HepG2 (cell line): Measurements from ENCODE around the gene NDUFB10. TPM values are rescaled to one million over a fixed set of nuclear protein-coding genes. Genes with fewer than 3 reads are reported as not detected.

Source experiments
- ARHGAP35 ChIP-seq: sonication (generic); formaldehyde crosslinking; IDR thresholded peaks from 2 replicates; pipeline ENCODE4 v1.9.0; 2022; ENCODE audit warnings: mild to moderate bottlenecking, inconsistent platforms, moderate library complexity, missing genetic modification reagents, borderline replicate concordance
- BCL6 ChIP-seq: IDR thresholded peaks from 2 replicates; pipeline ENCODE4 v1.6.1; 2016; ENCODE audit warnings: missing genetic modification reagents, missing compliant biosample characterization
- FOXC1 ChIP-seq: sonication (generic); formaldehyde crosslinking; IDR thresholded peaks from 2 replicates; pipeline ENCODE4 v1.8.0; 2022; ENCODE audit warnings: mild to moderate bottlenecking, missing genetic modification reagents, borderline replicate concordance
- MAF1 ChIP-seq: sonication (generic); formaldehyde crosslinking; IDR thresholded peaks from 2 replicates; pipeline ENCODE4 v1.5.0; 2020; ENCODE audit warnings: missing genetic modification reagents, borderline replicate concordance
- NFKBIZ ChIP-seq: IDR thresholded peaks from 2 replicates; pipeline ENCODE4 v1.6.1; 2018; ENCODE audit warnings: missing genetic modification reagents, missing compliant biosample characterization
- POLR2G ChIP-seq: fragments of 200-400 bp; formaldehyde crosslinking; IDR thresholded peaks from 2 replicates; pipeline ENCODE4 v1.6.1; 2018; ENCODE audit warnings: mild to moderate bottlenecking, low read depth, low read length, moderate library complexity
- REPIN1 ChIP-seq: sonication (generic); formaldehyde crosslinking; IDR thresholded peaks from 2 replicates; pipeline ENCODE4 v1.8.0; 2022; ENCODE audit warnings: missing genetic modification reagents, low read depth, mild to moderate bottlenecking, borderline replicate concordance
- SAFB2 ChIP-seq: sonication (generic); formaldehyde crosslinking; IDR thresholded peaks from 2 replicates; pipeline ENCODE4 v1.5.1; 2020; ENCODE audit warnings: missing genetic modification reagents, low read depth, mild to moderate bottlenecking, borderline replicate concordance
- SOX13 ChIP-seq, 3 experiments: fragments of 450-650 bp in 1 of 3; sonication (generic) in 1 of 3; formaldehyde crosslinking in 1 of 3; IDR thresholded peaks in 2 of 3; conservative IDR thresholded peaks in 1 of 3; 2 replicates each; pipeline versions ENCODE4 v1.5.0 to v1.6.1; 2016 to 2020; ENCODE audit warnings: antibody characterized with exemption in 1 of 3, mild to moderate bottlenecking in 1 of 3, missing compliant biosample characterization in 1 of 3, missing genetic modification reagents in 1 of 3, moderate library complexity in 1 of 3
- TBL1XR1 ChIP-seq: fragments of 150-350 bp; IDR thresholded peaks from 2 replicates; pipeline ENCODE4 v1.6.1; 2014; ENCODE audit warnings: borderline replicate concordance, low read length; ENCODE audit not compliant: partially characterized antibody
- TBX3 ChIP-seq: fragments of 450-650 bp; IDR thresholded peaks from 2 replicates; pipeline ENCODE4 v1.6.1; 2017; ENCODE audit warnings: antibody characterized with exemption, mild to moderate bottlenecking, inconsistent platforms, borderline replicate concordance
- ZNF451 ChIP-seq: sonication (generic); formaldehyde crosslinking; IDR thresholded peaks from 2 replicates; pipeline ENCODE4 v1.5.0; 2020; ENCODE audit warnings: mild to moderate bottlenecking, missing genetic modification reagents
- polyA plus RNA-seq, 8 experiments: library from polyadenylated mRNA; depleted of rRNA in 3 of 8; stranded (reverse) in 7 of 8; unstranded in 1 of 8; fragments of >200 nt; fragmentation: Illumina TruSeq in 4 of 8; extraction: Trizol in 4 of 8; gene quantifications; 2 replicates each; pipeline versions ENCODE4 v1.2.1 to v1.2.3, GENCODE V29; 2011 to 2016; ENCODE audit warnings: low read depth in 4 of 8, missing spikeins in 1 of 8, mixed read lengths in 1 of 8; ENCODE audit not compliant: insufficient read depth in 1 of 8
- total RNA-seq, 5 experiments: library from RNA; depleted of rRNA; stranded (reverse); fragments of >200 nt; fragmentation: Illumina TruSeq; extraction: Trizol; gene quantifications; 2 replicates each; pipeline ENCODE4 v1.2.3, GENCODE V29; 2016; ENCODE audit warnings: low read depth in 1 of 5
- TF ChIP-seq, protein P1 (sequence below), 2 experiments: sonication (generic) in 1 of 2; formaldehyde crosslinking in 1 of 2; IDR thresholded peaks; 2 replicates each; pipeline versions ENCODE4 v1.4.0 to v1.6.1; 2016 to 2020; ENCODE audit warnings: borderline replicate concordance in 1 of 2, low read depth in 1 of 2, mild to moderate bottlenecking in 1 of 2, missing genetic modification reagents in 1 of 2
- TF ChIP-seq, protein P2 (sequence below): sonication (generic); formaldehyde crosslinking; IDR thresholded peaks from 2 replicates; pipeline ENCODE4 v1.8.0; 2022; ENCODE audit warnings: missing genetic modification reagents, mild to moderate bottlenecking, inconsistent platforms, borderline replicate concordance
- TF ChIP-seq, protein P3 (sequence below): sonication (generic); formaldehyde crosslinking; IDR thresholded peaks from 2 replicates; pipeline ENCODE4 v1.8.0; 2022; ENCODE audit warnings: mild to moderate bottlenecking, missing genetic modification reagents, moderate library complexity
- TF ChIP-seq, protein P4 (sequence below): IDR thresholded peaks from 2 replicates; pipeline ENCODE4 v1.6.1; 2016; ENCODE audit warnings: missing genetic modification reagents, missing compliant biosample characterization

The NDUFB10 gene
- total and polyA plus RNA-seq, 2 of the 13 experiments (the other 11 are each of a cell fraction or from before 2014, with no cell fraction given) = 68.6 to 157 TPM

DNA sequence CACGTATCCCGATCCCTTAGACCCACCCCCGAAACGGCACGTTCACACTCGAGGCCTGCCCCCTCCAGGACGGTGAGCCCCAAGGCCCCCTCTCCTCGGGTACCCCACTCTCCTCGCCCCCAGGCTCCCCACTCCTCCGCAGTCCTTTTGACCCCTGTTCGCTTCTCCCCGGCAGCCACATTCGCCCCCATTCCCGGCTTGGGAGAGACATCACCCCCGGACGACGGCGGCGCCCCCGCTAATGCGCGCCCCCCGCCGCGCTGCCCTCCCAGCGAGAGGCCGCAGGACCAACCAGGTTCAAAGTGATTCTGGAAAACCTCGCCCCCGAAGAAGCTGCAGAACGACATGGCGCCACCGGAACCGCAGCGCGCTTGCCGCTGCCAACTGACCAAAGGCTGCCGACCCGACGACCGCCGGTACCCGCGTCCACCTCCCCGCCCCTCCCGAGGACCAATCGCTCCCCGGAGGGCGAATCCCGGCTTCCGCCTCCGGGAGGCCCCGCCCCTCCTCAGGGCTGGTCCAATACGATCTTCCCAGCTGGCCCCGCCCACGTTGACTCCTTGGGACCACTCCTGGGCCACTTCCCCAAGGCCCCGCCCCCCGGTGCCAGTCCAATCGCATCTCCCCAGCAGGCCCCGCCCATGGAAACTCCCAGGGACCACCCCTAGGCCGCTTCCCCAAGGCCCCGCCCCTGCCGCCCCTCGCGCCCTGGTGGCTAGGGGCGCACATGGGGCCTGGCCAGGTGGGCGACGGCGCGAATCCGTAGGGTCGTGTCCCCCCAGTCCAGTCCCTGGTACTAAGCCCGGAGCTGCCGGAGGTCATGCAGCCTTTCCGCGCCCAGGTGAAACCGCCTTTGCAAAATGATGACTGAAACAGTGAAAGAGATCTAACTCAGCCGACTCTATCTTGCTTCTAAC lies 16.3 kb upstream of the NDUFB10 start, which contains the start of gene MSRB1 (continued):
- TF ChIP-seq, protein P1, sequence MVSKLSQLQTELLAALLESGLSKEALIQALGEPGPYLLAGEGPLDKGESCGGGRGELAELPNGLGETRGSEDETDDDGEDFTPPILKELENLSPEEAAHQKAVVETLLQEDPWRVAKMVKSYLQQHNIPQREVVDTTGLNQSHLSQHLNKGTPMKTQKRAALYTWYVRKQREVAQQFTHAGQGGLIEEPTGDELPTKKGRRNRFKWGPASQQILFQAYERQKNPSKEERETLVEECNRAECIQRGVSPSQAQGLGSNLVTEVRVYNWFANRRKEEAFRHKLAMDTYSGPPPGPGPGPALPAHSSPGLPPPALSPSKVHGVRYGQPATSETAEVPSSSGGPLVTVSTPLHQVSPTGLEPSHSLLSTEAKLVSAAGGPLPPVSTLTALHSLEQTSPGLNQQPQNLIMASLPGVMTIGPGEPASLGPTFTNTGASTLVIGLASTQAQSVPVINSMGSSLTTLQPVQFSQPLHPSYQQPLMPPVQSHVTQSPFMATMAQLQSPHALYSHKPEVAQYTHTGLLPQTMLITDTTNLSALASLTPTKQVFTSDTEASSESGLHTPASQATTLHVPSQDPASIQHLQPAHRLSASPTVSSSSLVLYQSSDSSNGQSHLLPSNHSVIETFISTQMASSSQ (IDR thresholded peaks at IDR 0.05; ENCODE audit: low read depth) = no peak
- TF ChIP-seq, protein P1 (CRISPR knock-in tag; IDR thresholded peaks at IDR 0.05; ENCODE audit: borderline replicate concordance) = 0 out of 2 replicates have a peak, but pooled peaks have one; percentile 13
- peak; percentile 39; the same call in 1 of the 2 replicates for TF ChIP-seq NFKBIZ (CRISPR knock-in tag)
- TF ChIP-seq TBX3 = no peak
- TF ChIP-seq, protein P2, sequence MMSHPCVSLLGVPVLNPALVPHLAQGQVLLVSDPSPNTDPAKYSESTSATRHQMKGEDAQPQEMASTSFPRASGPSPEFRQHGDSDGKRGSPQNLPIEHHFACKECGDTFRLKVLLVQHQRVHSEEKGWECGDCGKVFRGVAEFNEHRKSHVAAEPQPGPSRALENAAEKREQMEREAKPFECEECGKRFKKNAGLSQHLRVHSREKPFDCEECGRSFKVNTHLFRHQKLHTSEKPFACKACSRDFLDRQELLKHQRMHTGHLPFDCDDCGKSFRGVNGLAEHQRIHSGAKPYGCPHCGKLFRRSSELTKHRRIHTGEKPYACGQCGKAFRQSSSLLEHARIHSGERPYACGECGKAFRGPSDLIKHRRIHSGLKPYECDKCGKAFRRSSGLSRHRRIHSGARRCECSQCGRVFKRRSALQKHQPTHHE (CRISPR knock-in tag) = peak; percentile 77; the same call in 1 of the 2 replicates
- TF ChIP-seq MAF1 = no peak
- peak; percentile 66 for TF ChIP-seq FOXC1 (CRISPR knock-in tag)
- TF ChIP-seq REPIN1 (CRISPR knock-in tag) = no peak
- TF ChIP-seq SOX13 (IDR thresholded peaks at IDR 0.05) = 0 out of 2 replicates have a peak, but pooled peaks have one; percentile 15
- TF ChIP-seq SOX13 (CRISPR knock-in tag; conservative IDR thresholded peaks at IDR 0.05 in 1 of 2, IDR thresholded peaks at IDR 0.05 in 1 of 2) = no peak
- TF ChIP-seq, protein P3, sequence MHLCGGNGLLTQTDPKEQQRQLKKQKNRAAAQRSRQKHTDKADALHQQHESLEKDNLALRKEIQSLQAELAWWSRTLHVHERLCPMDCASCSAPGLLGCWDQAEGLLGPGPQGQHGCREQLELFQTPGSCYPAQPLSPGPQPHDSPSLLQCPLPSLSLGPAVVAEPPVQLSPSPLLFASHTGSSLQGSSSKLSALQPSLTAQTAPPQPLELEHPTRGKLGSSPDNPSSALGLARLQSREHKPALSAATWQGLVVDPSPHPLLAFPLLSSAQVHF = no peak
- no peak for TF ChIP-seq BCL6 (CRISPR knock-in tag)
- TF ChIP-seq ZNF451 (CRISPR knock-in tag) = no peak
- TF ChIP-seq TBL1XR1 = no peak
- 0 out of 2 replicates have a peak, but pooled peaks have one; percentile 11 for TF ChIP-seq ARHGAP35 (CRISPR knock-in tag)
- peak; percentile 77; the same call in 1 of the 2 replicates for TF ChIP-seq SAFB2 (CRISPR knock-in tag)
- TF ChIP-seq, protein P4, sequence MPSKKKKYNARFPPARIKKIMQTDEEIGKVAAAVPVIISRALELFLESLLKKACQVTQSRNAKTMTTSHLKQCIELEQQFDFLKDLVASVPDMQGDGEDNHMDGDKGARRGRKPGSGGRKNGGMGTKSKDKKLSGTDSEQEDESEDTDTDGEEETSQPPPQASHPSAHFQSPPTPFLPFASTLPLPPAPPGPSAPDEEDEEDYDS (CRISPR knock-in tag) = peak; percentile 86
- peak; percentile 95 for TF ChIP-seq POLR2G
